ENCODE results near the gene SLC35F4. TPM values are rescaled to one million over a fixed set of nuclear protein-coding genes. Genes with fewer than 3 reads are reported as not detected.

Gene SLC35F4
- total and polyA plus RNA-seq, 2 donors (not counting 3 experiments of a cell fraction or from before 2014, with no cell fraction given), result not detected

DNA sequence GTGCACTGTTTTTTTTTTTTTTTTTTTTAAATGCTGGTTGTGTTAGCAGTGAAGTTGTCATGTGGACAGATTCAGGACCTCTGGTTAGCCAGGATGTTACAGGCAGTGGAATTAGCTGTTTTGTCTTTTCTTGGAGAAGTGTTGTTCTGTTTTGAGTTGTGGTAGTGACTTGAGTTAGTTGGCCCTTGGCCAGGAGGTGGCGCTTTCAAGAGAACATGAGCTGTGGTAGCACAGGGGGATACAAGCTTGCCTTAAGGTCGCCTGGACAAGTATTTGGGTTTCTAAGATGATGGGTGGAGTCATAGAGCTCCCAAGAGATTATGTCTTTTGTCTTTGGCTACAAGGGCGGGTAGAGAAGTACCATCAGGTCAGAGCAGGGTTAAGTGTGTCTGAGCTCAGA, 338.9 kb downstream of the SLC35F4 start:
- Histone ChIP-seq H3K9ac (replicated peaks; ENCODE audit: extremely low read depth, insufficient read depth, low read length) (no peak overlapping the region), H4K20me1 (replicated peaks; ENCODE audit: control insufficient read depth, extremely low read depth, insufficient read depth, low read length) (no peaks in the 10 kb centered on the region), H3K9me3 (replicated peaks; ENCODE audit: control insufficient read depth, insufficient read depth, low read length) (no peaks in the 10 kb centered on the region), H3K9me1 (replicated peaks; ENCODE audit: control insufficient read depth, extremely low read depth, insufficient read depth, low read length) (no peaks in the 10 kb centered on the region), H3K4me3 (replicated peaks in 1 of 3; ENCODE audit: insufficient read depth in 1 of 3, low read depth in 1 of 3, low read length in 3 of 3) (no peak overlapping the region), H3K27ac (ENCODE audit: insufficient read depth, low read depth, low read length) (no peak overlapping the region), H3K4me1 (ENCODE audit: control insufficient read depth, extremely low read depth, insufficient read depth, low read length) (no peaks in the 10 kb centered on the region), H3K4me2 (ENCODE audit: insufficient read depth, low read length) (no peak overlapping the region), H3K36me3 (ENCODE audit: control insufficient read depth in 2 of 2, extremely low read depth in 1 of 2, insufficient read depth in 2 of 2, low read length in 2 of 2) (no peaks in the 10 kb centered on the region), H3K27me3 (ENCODE audit: control insufficient read depth in 2 of 2, insufficient read depth in 2 of 2, low read length in 2 of 2) (no peaks in the 10 kb centered on the region), H3K79me2 (ENCODE audit: control insufficient read depth, insufficient read depth, low read length) (no peaks in the 10 kb centered on the region), H2AFZ (ENCODE audit: low read depth, low read length) (no peak overlapping the region)
- no peak for FAIRE-seq
- dilution Hi-C loops (cut with MboI; ENCODE audit: extremely low pct_ligation_motif_present, low sequenced_read_pairs), result no loop called here
- no peak for DNase-seq (ENCODE audit: low read depth, low spot score)
- no peak for TF ChIP-seq GATA2 (IDR thresholded peaks at IDR 0.05; ENCODE audit: insufficient read depth, insufficient read length, low read depth, low read length)
- no peak for TF ChIP-seq EZH2 (IDR thresholded peaks at IDR 0.05; ENCODE audit: borderline replicate concordance, low read depth, low read length, severe bottlenecking)
- no peak for TF ChIP-seq CTCF (IDR thresholded peaks at IDR 0.05; ENCODE audit: extremely low read depth in 1 of 2, insufficient read depth in 1 of 2, low read depth in 1 of 2, low read length in 2 of 2)
- TF ChIP-seq FOS (IDR thresholded peaks at IDR 0.05; ENCODE audit: borderline replicate concordance, insufficient read depth, low read length), result no peak
- TF ChIP-seq JUN (IDR thresholded peaks at IDR 0.05; ENCODE audit: borderline replicate concordance, insufficient read depth, insufficient read length, low read depth), result no peak
- TF ChIP-seq POLR2AphosphoS5 (IDR thresholded peaks at IDR 0.05; ENCODE audit: insufficient read depth, low read depth, low read length), result no peak
- TF ChIP-seq MYC (IDR thresholded peaks at IDR 0.05; ENCODE audit: low read depth, low read length), result no peak
- no peak for TF ChIP-seq POLR2A (IDR thresholded peaks at IDR 0.05; ENCODE audit: low read depth, low read length)
- no peak for TF ChIP-seq MAX (IDR thresholded peaks at IDR 0.05; ENCODE audit: insufficient read depth, insufficient read length)
- CTCF ChIA-PET, result interaction anchor here (1.0 to 1.5 kb wide), 2 partner anchors 22 to 545 kb away, joined by 3 to 4 read pairs; no protein-coding TSS in a partner anchor
- POLR2A ChIA-PET, result no interaction called here
- no TSS peak for BruUV-seq (replicated peaks)
- intact Hi-C loops (cut with micrococcal nuclease), result no loop called here

All from endothelial cell of umbilical vein (primary cell).